Calu3 (cell line): ENCODE results near the gene PLVAP. TPM values are rescaled to one million over a fixed set of nuclear protein-coding genes. Genes with fewer than 3 reads are reported as not detected.

Experiments used
- BruUV-seq: library from RNA; stranded (reverse); fragments of 400-500 nt; replicated peaks from 2 replicates; lab custom pipeline; 2021; lab: Mats Ljungman, UMichigan
- CTCF ChIA-PET: fragments of 300-600 bp; sonication (Branson Sonifier 250); formaldehyde crosslinking; loops from one replicate; lab custom pipeline; 2022; ENCODE audit warnings: antibody characterized with exemption; lab: Charles Lee
- DNase-seq: peaks from one replicate; pipeline ENCODE4 v3.0.0; 2022
- H3K27ac Mint-ChIP-seq: one replicate; pipeline ENCODE4 v1.8.0; 2022; ENCODE audit warnings: mixed read lengths; ENCODE audit not compliant: unreplicated experiment
- H3K27me3 Mint-ChIP-seq: one replicate; pipeline ENCODE4 v1.8.0; 2022; ENCODE audit warnings: mixed read lengths; ENCODE audit not compliant: unreplicated experiment
- H3K36me3 Mint-ChIP-seq: one replicate; pipeline ENCODE4 v1.8.0; 2022; ENCODE audit warnings: mild to moderate bottlenecking, moderate library complexity, mixed read lengths; ENCODE audit not compliant: insufficient read depth, unreplicated experiment
- H3K4me1 Mint-ChIP-seq: one replicate; pipeline ENCODE4 v1.8.0; 2022; ENCODE audit warnings: mild to moderate bottlenecking, low read depth, mixed read lengths; ENCODE audit not compliant: unreplicated experiment
- H3K4me3 Mint-ChIP-seq: one replicate; pipeline ENCODE4 v1.8.0; 2022; ENCODE audit warnings: mild to moderate bottlenecking, low read depth, moderate library complexity, mixed read lengths; ENCODE audit not compliant: unreplicated experiment
- H3K9me3 Mint-ChIP-seq: one replicate; pipeline ENCODE4 v1.8.0; 2022; ENCODE audit warnings: low read depth, mixed read lengths; ENCODE audit not compliant: unreplicated experiment
- intact Hi-C: fragments of 100-400 bp; cut with micrococcal nuclease; formaldehyde crosslinking; loops from one replicate; pipeline ENCODE4 v1.10.0; 2022; ENCODE audit not compliant: unreplicated experiment
- total RNA-seq: library from RNA; stranded (reverse); gene quantifications from 2 replicates; pipeline ENCODE4 v1.2.3, GENCODE V29; 2022
- TF ChIP-seq, protein P1 (sequence below): fragments of 200-600 bp; IDR thresholded peaks from one replicate; pipeline ENCODE4 v1.8.0; 2022; ENCODE audit warnings: antibody characterized with exemption; ENCODE audit not compliant: unreplicated experiment

The PLVAP gene
- total RNA-seq, 1 experiment from 2014 or later: not detected

DNA sequence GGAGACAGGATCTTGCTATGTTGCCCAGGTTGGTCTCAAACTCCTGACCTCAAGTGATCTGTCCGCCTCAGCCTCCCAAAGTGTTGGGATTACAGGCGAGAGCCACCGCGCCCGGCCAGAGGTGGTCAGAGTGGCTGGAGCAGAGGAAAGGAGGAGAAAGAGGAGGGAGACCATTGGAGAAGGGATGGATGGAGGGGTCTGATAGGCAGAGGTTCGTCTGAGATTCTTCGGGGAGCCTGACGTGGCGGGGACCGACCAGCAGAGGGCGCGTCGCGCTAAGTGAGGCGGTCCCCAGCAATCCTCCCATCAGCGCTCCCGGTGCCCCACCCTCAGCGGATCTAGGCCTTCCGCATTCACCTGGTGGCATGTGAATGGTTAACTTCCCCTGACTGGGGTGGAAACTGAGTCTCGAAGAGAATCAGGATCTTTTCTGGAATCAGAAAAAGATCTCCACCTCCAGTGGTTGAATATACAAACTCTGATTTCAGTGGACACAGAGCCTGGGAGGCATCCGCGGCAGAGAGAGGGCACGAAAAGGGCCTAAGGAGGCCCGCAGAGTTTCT lies 31.0 kb downstream of the PLVAP start:
- Mint-ChIP-seq H3K4me1 (no peaks in the 10 kb centered on the region), H3K4me3 (no peak overlapping the region), H3K27ac (no peak overlapping the region), H3K27me3 (peaks cover 22% of the 10 kb centered on the region), H3K36me3 (peaks cover 11% of the 10 kb centered on the region), H3K9me3 (no peaks in the 10 kb centered on the region)
- TF ChIP-seq, protein P1, sequence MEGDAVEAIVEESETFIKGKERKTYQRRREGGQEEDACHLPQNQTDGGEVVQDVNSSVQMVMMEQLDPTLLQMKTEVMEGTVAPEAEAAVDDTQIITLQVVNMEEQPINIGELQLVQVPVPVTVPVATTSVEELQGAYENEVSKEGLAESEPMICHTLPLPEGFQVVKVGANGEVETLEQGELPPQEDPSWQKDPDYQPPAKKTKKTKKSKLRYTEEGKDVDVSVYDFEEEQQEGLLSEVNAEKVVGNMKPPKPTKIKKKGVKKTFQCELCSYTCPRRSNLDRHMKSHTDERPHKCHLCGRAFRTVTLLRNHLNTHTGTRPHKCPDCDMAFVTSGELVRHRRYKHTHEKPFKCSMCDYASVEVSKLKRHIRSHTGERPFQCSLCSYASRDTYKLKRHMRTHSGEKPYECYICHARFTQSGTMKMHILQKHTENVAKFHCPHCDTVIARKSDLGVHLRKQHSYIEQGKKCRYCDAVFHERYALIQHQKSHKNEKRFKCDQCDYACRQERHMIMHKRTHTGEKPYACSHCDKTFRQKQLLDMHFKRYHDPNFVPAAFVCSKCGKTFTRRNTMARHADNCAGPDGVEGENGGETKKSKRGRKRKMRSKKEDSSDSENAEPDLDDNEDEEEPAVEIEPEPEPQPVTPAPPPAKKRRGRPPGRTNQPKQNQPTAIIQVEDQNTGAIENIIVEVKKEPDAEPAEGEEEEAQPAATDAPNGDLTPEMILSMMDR: peak; percentile 76
- intact Hi-C loops: no loop called here
- no TSS peak for BruUV-seq
- CTCF ChIA-PET: no interaction called here
- DNase-seq: peak; percentile 81

DNA sequence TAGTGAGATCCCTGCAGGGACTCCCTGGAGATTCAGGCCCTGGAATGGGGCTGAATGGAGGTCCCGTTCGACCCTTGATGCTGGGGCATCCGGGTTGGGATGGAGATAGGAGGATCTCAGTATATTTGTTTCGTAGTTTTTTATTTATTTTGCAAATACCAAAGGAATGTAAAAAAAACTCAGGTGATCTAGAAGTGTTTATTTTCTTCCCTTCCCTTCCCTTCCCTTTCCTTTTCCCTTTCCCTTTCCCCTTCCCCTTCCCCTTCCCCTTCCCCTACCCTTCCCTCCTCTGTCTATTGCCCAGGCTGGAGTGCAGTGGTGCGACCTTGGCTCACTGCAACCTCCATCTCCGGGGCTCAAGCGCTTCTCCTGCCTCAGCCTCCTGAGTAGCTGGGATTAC lies 35.3 kb downstream of the PLVAP start:
- Mint-ChIP-seq H3K4me3 (no peak overlapping the region), H3K4me1 (no peaks in the 10 kb centered on the region), H3K27ac (no peak overlapping the region), H3K36me3 (peaks cover 33% of the 10 kb centered on the region), H3K27me3 (no peaks in the 10 kb centered on the region), H3K9me3 (no peaks in the 10 kb centered on the region)
- intact Hi-C loops: no loop called here
- DNase-seq: no peak
- TF ChIP-seq, protein P1: no peak
- no TSS peak for BruUV-seq
- CTCF ChIA-PET: no interaction called here

DNA sequence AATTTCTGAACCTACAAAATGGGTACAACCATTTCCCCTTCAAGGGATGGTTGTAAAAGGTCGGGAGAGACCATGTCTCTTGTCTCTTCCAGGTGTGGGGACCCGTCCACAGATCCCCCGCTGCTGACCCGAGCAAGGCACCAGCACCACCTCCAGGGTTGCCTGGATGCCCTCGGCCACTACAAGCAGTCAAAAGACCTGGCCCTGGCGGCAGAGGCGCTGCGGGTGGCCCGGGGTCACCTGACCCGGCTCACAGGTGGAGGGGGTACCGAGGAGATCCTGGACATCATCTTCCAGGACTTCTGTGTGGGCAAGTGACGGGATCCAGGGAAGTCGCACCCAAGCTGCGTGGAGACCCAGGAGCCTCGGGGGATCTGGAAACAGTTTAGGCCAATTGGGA lies 35.8 kb downstream of the PLVAP start:
- TF ChIP-seq, protein P1: no peak
- intact Hi-C loops: no loop called here
- H3K27ac Mint-ChIP-seq: no peak overlapping the region
- no peaks in the 10 kb centered on the region for H3K27me3 Mint-ChIP-seq
- BruUV-seq: no TSS peak
- H3K9me3 Mint-ChIP-seq: no peaks in the 10 kb centered on the region
- CTCF ChIA-PET: no interaction called here
- H3K36me3 Mint-ChIP-seq: peaks cover 36% of the 10 kb centered on the region
- H3K4me1 Mint-ChIP-seq: no peaks in the 10 kb centered on the region
- no peak overlapping the region for H3K4me3 Mint-ChIP-seq
- no peak for DNase-seq

DNA sequence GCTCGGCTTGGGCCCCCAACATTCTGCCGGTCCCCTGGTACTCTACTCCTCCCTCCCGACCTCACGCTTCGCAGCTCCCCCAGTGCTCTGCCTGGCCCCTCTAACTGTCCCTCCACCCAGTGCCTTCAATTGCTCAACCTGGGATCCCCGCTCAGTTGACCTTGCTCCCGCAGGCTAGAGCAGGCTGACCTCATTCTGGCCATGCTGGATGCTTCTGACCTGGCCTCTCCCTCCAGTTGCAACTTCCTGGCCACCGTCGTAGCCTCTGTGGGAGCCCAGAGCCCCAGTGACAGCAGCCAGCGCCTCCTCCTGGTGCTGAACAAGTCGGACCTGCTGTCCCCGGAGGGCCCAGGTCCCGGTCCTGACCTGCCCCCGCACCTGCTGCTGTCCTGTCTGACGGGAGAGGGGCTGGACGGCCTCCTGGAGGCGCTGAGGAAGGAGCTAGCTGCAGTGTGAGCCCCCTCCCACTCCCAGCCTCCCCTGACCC lies 36.2 kb downstream of the PLVAP start:
- Mint-ChIP-seq H3K9me3 (no peaks in the 10 kb centered on the region), H3K4me1 (no peaks in the 10 kb centered on the region), H3K27me3 (no peaks in the 10 kb centered on the region), H3K36me3 (peaks cover 32% of the 10 kb centered on the region), H3K27ac (no peak overlapping the region), H3K4me3 (no peak overlapping the region)
- DNase-seq: no peak
- TF ChIP-seq, protein P1: no peak
- intact Hi-C loops: no loop called here
- CTCF ChIA-PET: no interaction called here
- BruUV-seq: no TSS peak
